ENCODE measurements around the gene HOPX.

The HOPX gene

DNA sequence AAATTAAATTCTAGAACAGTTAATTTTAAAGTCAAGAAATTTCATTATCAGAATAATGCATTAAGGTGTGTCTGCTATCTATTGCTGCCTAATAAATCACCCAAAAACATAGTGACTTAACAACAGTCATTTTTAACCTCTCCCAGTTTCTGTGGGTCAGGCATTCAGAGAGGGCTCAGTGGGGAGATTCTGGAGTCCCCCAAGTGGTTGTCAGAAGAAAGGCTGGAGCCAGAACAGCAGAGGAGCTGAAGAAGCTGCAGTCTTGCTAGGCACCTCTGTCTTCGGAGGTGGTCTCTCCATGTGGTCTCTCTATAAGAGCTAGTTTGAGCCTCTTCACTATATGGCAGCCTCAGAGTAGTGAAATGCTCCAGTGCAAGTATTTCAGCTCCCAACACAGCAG, 9.3 kb upstream of the HOPX start:
- TF ChIP-seq, protein P1, sequence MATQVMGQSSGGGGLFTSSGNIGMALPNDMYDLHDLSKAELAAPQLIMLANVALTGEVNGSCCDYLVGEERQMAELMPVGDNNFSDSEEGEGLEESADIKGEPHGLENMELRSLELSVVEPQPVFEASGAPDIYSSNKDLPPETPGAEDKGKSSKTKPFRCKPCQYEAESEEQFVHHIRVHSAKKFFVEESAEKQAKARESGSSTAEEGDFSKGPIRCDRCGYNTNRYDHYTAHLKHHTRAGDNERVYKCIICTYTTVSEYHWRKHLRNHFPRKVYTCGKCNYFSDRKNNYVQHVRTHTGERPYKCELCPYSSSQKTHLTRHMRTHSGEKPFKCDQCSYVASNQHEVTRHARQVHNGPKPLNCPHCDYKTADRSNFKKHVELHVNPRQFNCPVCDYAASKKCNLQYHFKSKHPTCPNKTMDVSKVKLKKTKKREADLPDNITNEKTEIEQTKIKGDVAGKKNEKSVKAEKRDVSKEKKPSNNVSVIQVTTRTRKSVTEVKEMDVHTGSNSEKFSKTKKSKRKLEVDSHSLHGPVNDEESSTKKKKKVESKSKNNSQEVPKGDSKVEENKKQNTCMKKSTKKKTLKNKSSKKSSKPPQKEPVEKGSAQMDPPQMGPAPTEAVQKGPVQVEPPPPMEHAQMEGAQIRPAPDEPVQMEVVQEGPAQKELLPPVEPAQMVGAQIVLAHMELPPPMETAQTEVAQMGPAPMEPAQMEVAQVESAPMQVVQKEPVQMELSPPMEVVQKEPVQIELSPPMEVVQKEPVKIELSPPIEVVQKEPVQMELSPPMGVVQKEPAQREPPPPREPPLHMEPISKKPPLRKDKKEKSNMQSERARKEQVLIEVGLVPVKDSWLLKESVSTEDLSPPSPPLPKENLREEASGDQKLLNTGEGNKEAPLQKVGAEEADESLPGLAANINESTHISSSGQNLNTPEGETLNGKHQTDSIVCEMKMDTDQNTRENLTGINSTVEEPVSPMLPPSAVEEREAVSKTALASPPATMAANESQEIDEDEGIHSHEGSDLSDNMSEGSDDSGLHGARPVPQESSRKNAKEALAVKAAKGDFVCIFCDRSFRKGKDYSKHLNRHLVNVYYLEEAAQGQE (IDR thresholded peaks at IDR 0.05; ENCODE audit: insufficient replicate concordance, low read depth): no peak
- no peak for TF ChIP-seq SPI1 (IDR thresholded peaks at IDR 0.05; ENCODE audit: borderline replicate concordance, low read depth)
- TF ChIP-seq GABPA (IDR thresholded peaks at IDR 0.05; ENCODE audit: low read depth): no peak
- TF ChIP-seq POLR2AphosphoS5 (IDR thresholded peaks at IDR 0.05; ENCODE audit: low read depth): no peak
- TF ChIP-seq, protein P2, sequence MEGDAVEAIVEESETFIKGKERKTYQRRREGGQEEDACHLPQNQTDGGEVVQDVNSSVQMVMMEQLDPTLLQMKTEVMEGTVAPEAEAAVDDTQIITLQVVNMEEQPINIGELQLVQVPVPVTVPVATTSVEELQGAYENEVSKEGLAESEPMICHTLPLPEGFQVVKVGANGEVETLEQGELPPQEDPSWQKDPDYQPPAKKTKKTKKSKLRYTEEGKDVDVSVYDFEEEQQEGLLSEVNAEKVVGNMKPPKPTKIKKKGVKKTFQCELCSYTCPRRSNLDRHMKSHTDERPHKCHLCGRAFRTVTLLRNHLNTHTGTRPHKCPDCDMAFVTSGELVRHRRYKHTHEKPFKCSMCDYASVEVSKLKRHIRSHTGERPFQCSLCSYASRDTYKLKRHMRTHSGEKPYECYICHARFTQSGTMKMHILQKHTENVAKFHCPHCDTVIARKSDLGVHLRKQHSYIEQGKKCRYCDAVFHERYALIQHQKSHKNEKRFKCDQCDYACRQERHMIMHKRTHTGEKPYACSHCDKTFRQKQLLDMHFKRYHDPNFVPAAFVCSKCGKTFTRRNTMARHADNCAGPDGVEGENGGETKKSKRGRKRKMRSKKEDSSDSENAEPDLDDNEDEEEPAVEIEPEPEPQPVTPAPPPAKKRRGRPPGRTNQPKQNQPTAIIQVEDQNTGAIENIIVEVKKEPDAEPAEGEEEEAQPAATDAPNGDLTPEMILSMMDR (IDR thresholded peaks at IDR 0.05; ENCODE audit: insufficient read depth, low read length): no peak
- H3K27me3 ChIP-seq (ENCODE audit: insufficient read depth, poor library complexity, severe bottlenecking): no peaks in the 10 kb centered on the region
- H3K27ac ChIP-seq (replicated peaks): no peak overlapping the region
- DNase-seq (ENCODE audit: low read depth in 1 of 2, low spot score in 1 of 2): no peak
- H3K4me3 ChIP-seq (replicated peaks; ENCODE audit: insufficient read depth, low read length): no peak overlapping the region

DNA sequence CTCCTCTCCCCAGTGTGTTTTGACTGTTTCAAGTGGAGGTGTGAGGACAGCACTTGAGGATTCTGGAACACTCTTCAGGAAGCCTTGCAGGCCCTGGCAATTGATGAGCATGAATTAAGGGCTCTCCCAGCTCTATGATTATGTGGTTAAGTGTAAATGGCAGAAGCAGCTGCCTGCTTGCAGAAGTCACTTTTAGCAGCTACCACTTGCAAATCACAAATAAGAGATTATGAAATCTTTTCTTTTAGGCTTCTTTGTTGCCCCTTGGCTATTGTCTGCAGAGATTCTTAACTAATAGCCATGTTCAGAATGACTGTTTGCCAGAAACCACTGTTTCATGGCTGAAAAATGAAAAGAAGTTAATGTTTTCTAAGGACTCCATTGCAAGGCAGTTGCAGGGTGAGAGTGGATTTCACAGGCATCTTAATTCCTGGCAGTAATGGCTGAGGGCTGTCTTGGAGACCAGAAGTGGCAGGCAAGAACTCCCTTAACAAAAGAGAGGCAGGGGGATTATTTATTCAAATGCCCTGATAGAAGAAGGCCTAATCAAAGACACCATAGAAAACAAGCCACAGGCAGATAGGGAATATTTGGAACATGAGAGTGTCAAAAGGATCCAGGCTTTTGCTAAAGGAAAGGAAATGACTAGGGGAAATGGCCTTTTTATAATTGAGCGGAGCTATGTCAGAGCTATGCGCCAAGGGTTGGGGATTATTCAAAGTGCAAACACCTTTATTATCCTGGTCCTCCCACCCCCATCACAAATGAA, 8.3 kb upstream of the HOPX start:
- DNase-seq (ENCODE audit: low read depth in 1 of 2, low spot score in 1 of 2): no peak
- no peak overlapping the region for H3K27ac ChIP-seq (replicated peaks)
- no peak overlapping the region for H3K4me3 ChIP-seq (replicated peaks; ENCODE audit: insufficient read depth, low read length)
- TF ChIP-seq, protein P2 (IDR thresholded peaks at IDR 0.05; ENCODE audit: insufficient read depth, low read length): no peak
- TF ChIP-seq, protein P1 (IDR thresholded peaks at IDR 0.05; ENCODE audit: insufficient replicate concordance, low read depth): no peak
- TF ChIP-seq SPI1 (IDR thresholded peaks at IDR 0.05; ENCODE audit: borderline replicate concordance, low read depth): no peak
- no peak for TF ChIP-seq POLR2AphosphoS5 (IDR thresholded peaks at IDR 0.05; ENCODE audit: low read depth)
- TF ChIP-seq GABPA (IDR thresholded peaks at IDR 0.05; ENCODE audit: low read depth): no peak
- H3K27me3 ChIP-seq (ENCODE audit: insufficient read depth, poor library complexity, severe bottlenecking): no peaks in the 10 kb centered on the region

DNA sequence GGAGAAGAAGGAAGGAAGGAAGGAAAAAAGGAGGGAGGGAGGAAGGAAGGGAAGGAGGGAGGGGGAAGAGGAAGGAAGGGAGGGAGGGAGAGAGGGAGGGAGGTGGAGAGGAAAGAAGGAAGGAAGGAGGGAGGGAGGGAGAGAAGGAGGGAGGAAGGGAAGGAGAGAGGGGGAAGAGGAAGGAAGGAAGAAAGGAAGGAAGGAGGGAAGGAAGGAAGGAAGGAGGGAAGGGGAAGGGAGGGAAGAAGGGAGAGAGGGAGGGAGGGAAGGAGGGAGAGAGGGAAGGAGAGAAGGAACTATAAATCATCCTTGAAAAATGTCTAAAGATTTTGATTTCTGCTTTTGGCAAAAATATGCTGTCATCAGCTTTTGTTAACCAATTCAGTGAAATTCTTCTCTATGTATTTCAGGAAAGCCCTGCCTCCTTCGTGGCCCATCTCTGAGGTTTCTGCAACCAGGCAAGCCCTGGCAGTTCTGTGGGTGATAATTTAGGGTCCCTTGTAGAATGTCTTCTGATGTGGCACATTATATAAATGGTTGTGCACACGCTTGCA, 7.1 kb upstream of the HOPX start:
- no peak for TF ChIP-seq POLR2AphosphoS5 (IDR thresholded peaks at IDR 0.05; ENCODE audit: low read depth)
- no peaks in the 10 kb centered on the region for H3K27me3 ChIP-seq (ENCODE audit: insufficient read depth, poor library complexity, severe bottlenecking)
- no peak overlapping the region for H3K27ac ChIP-seq (replicated peaks)
- no peak overlapping the region for H3K4me3 ChIP-seq (replicated peaks; ENCODE audit: insufficient read depth, low read length)
- DNase-seq (ENCODE audit: low read depth in 1 of 2, low spot score in 1 of 2): no peak

DNA sequence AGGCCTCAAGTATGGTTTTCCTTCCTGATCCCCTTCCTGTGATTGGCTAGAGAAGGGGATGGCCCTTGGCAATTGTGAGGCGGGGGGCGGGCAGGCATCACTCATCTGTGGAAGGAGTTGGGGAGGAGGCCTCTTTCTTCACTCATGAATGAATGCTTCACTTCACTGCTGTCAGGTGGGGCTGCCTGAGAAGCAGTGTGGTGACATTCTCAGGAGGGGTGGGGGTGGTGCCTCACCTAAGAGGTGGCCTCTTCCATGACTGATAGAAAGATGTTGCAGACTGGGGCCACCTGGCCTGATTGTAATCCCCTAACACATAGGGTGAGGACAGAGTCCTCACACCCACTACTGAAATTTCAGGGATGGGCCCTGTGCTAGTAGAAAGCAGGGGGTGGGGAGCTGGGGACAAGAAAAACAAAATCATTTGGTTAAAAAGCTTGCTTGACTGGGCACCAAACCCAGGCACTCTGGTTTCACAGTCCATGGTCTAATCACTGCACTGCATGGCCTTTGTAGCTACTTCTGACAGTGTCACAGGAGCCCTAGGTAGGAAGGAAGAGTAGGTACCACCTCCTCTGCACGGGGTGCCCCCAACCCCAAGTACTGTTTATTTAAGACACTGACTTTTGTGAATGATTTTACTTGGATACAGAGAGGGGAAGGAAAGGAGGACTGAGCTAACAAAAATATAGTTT, 5.6 kb upstream of the HOPX start:
- no peak for DNase-seq (ENCODE audit: low read depth in 1 of 2, low spot score in 1 of 2)
- no peak overlapping the region for H3K27ac ChIP-seq (replicated peaks)
- no peaks in the 10 kb centered on the region for H3K27me3 ChIP-seq (ENCODE audit: insufficient read depth, poor library complexity, severe bottlenecking)
- no peak overlapping the region for H3K4me3 ChIP-seq (replicated peaks; ENCODE audit: insufficient read depth, low read length)
- TF ChIP-seq, protein P1 (IDR thresholded peaks at IDR 0.05; ENCODE audit: insufficient replicate concordance, low read depth): no peak
- TF ChIP-seq POLR2AphosphoS5 (IDR thresholded peaks at IDR 0.05; ENCODE audit: low read depth) (no peak), GABPA (IDR thresholded peaks at IDR 0.05; ENCODE audit: low read depth) (no peak), SPI1 (IDR thresholded peaks at IDR 0.05; ENCODE audit: borderline replicate concordance, low read depth) (no peak)
- TF ChIP-seq, protein P2 (IDR thresholded peaks at IDR 0.05; ENCODE audit: insufficient read depth, low read length): no peak

Data from HL-60 (cell line).